ENCODE data around the gene SOX15. TPM values are rescaled to one million over a fixed set of nuclear protein-coding genes. Genes with fewer than 3 reads are reported as not detected.

Gene SOX15
- total RNA-seq, 1 experiment from 2014 or later, result 0.33 TPM

DNA sequence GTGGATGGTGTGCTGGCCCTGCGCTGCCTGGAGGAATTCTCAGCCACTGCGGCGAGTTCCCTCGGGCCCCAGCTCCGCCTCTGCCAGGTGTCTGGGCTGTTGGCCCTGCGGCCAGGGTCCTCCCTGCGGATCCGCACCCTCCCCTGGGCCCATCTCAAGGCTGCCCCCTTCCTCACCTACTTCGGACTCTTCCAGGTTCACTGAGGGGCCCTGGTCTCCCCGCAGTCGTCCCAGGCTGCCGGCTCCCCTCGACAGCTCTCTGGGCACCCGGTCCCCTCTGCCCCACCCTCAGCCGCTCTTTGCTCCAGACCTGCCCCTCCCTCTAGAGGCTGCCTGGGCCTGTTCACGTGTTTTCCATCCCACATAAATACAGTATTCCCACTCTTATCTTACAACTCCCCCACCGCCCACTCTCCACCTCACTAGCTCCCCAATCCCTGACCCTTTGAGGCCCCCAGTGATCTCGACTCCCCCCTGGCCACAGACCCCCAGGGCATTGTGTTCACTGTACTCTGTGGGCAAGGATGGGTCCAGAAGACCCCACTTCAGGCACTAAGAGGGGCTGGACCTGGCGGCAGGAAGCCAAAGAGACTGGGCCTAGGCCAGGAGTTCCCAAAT is 32.6 kb downstream of the SOX15 start:
- CTCF ChIA-PET, result no interaction called here
- H3K4me3 ChIP-seq (ENCODE audit: low read depth in 2 of 2, low read length in 2 of 2), result no peak overlapping the region
- intact Hi-C loops (cut with micrococcal nuclease; ENCODE audit: unreplicated experiment) (no loop called here), in situ Hi-C loops (cut with HindIII; ENCODE audit: low pct_unique_long_range_greater_than_20kb, low sequenced_read_pairs) (no loop called here)
- no peaks in the 10 kb centered on the region for H3K9me3 ChIP-seq (ENCODE audit: control insufficient read depth, insufficient read depth, low read depth, low read length)
- H3K36me3 ChIP-seq (ENCODE audit: control insufficient read depth, insufficient read depth, low read length), result peaks cover 1% of the 10 kb centered on the region; the same call in 1 of the 2 replicates
- TF ChIP-seq, protein P1, sequence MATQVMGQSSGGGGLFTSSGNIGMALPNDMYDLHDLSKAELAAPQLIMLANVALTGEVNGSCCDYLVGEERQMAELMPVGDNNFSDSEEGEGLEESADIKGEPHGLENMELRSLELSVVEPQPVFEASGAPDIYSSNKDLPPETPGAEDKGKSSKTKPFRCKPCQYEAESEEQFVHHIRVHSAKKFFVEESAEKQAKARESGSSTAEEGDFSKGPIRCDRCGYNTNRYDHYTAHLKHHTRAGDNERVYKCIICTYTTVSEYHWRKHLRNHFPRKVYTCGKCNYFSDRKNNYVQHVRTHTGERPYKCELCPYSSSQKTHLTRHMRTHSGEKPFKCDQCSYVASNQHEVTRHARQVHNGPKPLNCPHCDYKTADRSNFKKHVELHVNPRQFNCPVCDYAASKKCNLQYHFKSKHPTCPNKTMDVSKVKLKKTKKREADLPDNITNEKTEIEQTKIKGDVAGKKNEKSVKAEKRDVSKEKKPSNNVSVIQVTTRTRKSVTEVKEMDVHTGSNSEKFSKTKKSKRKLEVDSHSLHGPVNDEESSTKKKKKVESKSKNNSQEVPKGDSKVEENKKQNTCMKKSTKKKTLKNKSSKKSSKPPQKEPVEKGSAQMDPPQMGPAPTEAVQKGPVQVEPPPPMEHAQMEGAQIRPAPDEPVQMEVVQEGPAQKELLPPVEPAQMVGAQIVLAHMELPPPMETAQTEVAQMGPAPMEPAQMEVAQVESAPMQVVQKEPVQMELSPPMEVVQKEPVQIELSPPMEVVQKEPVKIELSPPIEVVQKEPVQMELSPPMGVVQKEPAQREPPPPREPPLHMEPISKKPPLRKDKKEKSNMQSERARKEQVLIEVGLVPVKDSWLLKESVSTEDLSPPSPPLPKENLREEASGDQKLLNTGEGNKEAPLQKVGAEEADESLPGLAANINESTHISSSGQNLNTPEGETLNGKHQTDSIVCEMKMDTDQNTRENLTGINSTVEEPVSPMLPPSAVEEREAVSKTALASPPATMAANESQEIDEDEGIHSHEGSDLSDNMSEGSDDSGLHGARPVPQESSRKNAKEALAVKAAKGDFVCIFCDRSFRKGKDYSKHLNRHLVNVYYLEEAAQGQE (IDR thresholded peaks at IDR 0.05; ENCODE audit: insufficient read depth in 1 of 2, low read depth in 2 of 2, low read length in 1 of 2), result no peak
- TF ChIP-seq, protein P2, sequence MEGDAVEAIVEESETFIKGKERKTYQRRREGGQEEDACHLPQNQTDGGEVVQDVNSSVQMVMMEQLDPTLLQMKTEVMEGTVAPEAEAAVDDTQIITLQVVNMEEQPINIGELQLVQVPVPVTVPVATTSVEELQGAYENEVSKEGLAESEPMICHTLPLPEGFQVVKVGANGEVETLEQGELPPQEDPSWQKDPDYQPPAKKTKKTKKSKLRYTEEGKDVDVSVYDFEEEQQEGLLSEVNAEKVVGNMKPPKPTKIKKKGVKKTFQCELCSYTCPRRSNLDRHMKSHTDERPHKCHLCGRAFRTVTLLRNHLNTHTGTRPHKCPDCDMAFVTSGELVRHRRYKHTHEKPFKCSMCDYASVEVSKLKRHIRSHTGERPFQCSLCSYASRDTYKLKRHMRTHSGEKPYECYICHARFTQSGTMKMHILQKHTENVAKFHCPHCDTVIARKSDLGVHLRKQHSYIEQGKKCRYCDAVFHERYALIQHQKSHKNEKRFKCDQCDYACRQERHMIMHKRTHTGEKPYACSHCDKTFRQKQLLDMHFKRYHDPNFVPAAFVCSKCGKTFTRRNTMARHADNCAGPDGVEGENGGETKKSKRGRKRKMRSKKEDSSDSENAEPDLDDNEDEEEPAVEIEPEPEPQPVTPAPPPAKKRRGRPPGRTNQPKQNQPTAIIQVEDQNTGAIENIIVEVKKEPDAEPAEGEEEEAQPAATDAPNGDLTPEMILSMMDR (IDR thresholded peaks at IDR 0.05), result no peak
- TF ChIP-seq POLR2AphosphoS5 (IDR thresholded peaks at IDR 0.05; ENCODE audit: low read depth, low read length) (no peak), SIN3A (IDR thresholded peaks at IDR 0.05; ENCODE audit: borderline replicate concordance, insufficient read depth, low read depth, low read length) (no peak), TCF7L2 (IDR thresholded peaks at IDR 0.05; ENCODE audit: low read depth, low read length) (no peak)
- no TSS peak for BruUV-seq (replicated peaks)
- DNase-seq (ENCODE audit: low read depth, low spot score) (no peak), ATAC-seq (no peak)
- H3K27me3 ChIP-seq (ENCODE audit: control insufficient read depth, insufficient read depth, low read length), result no peaks in the 10 kb centered on the region
- H3K4me1 ChIP-seq (ENCODE audit: control insufficient read depth, insufficient read depth, low read length), result peaks cover 30% of the 10 kb centered on the region
- POLR2A ChIA-PET, result interaction anchor here (0.6 kb wide), 1 partner anchor 81 kb away, joined by 3 read pairs; no protein-coding TSS in a partner anchor
- H3K27ac ChIP-seq (ENCODE audit: low read length), result peak overlapping the region; percentile 76; the same call in 1 of the 2 replicates

DNA sequence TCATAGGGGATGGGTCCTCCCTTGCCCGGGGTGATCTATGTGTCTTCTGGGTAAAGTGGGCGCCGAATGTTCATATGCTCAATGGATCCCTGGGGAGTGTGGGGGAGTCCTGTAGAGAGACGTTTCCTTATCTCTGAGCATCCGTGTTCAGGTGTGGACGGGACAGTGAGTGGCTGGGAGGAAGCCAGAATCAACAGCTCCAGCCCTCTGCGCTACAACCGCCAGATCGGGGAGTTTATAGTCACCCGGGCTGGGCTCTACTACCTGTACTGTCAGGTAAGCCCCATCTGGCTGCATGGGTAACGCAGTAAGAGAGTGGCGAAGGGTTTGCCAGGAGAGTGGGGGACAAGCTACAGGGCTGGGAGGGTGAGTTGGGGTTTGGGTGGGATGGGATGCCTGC is 33.3 kb downstream of the SOX15 start:
- CTCF ChIA-PET, result no interaction called here
- in situ Hi-C loops (cut with HindIII; ENCODE audit: low pct_unique_long_range_greater_than_20kb, low sequenced_read_pairs), result no loop called here
- TF ChIP-seq, protein P1 (IDR thresholded peaks at IDR 0.05; ENCODE audit: insufficient read depth in 1 of 2, low read depth in 2 of 2, low read length in 1 of 2), result no peak
- TF ChIP-seq, protein P2 (IDR thresholded peaks at IDR 0.05), result no peak
- TF ChIP-seq SIN3A (IDR thresholded peaks at IDR 0.05; ENCODE audit: borderline replicate concordance, insufficient read depth, low read depth, low read length) (no peak), TCF7L2 (IDR thresholded peaks at IDR 0.05; ENCODE audit: low read depth, low read length) (no peak), POLR2AphosphoS5 (IDR thresholded peaks at IDR 0.05; ENCODE audit: low read depth, low read length) (no peak)
- POLR2A ChIA-PET, result no interaction called here
- no peak for DNase-seq (ENCODE audit: low read depth, low spot score)
- H3K9me3 ChIP-seq (ENCODE audit: control insufficient read depth, insufficient read depth, low read depth, low read length), result no peaks in the 10 kb centered on the region
- no TSS peak for BruUV-seq (replicated peaks)
- intact Hi-C loops (cut with micrococcal nuclease; ENCODE audit: unreplicated experiment), result no loop called here
- H3K27ac ChIP-seq (ENCODE audit: low read length), result no peak overlapping the region
- H3K4me3 ChIP-seq (ENCODE audit: low read depth in 2 of 2, low read length in 2 of 2), result no peak overlapping the region
- no peaks in the 10 kb centered on the region for H3K27me3 ChIP-seq (ENCODE audit: control insufficient read depth, insufficient read depth, low read length)
- no peaks in the 10 kb centered on the region for H3K36me3 ChIP-seq (ENCODE audit: control insufficient read depth, insufficient read depth, low read length)
- ATAC-seq, result no peak
- peaks cover 30% of the 10 kb centered on the region for H3K4me1 ChIP-seq (ENCODE audit: control insufficient read depth, insufficient read depth, low read length)
